Mesothelial cell of epicardium (in vitro differentiated cells): ENCODE results near the gene PLCB4. TPM values are rescaled to one million over a fixed set of nuclear protein-coding genes. Genes with fewer than 3 reads are reported as not detected.

Experiments
- DNase-seq, 2 experiments: peaks; one replicate each; pipeline ENCODE4 v3.0.0; 2021; ENCODE audit warnings: low spot score in 2 of 2; ENCODE audit not compliant: unreplicated experiment in 2 of 2
- H3K27ac Mint-ChIP-seq: 2 replicates; pipeline ENCODE4 v1.8.0; 2021; ENCODE audit warnings: mixed read lengths
- H3K27me3 Mint-ChIP-seq: 2 replicates; pipeline ENCODE4 v1.8.0; 2021; ENCODE audit warnings: low read depth, mixed read lengths
- H3K36me3 Mint-ChIP-seq: 2 replicates; pipeline ENCODE4 v1.8.0; 2021; ENCODE audit warnings: mixed read lengths
- H3K4me1 Mint-ChIP-seq: 2 replicates; pipeline ENCODE4 v1.8.0; 2021; ENCODE audit warnings: mixed read lengths
- H3K4me3 Mint-ChIP-seq: 2 replicates; pipeline ENCODE4 v1.8.0; 2021; ENCODE audit warnings: mild to moderate bottlenecking, moderate library complexity, mixed read lengths
- H3K9me3 Mint-ChIP-seq: 2 replicates; pipeline ENCODE4 v1.8.0; 2021; ENCODE audit warnings: mixed read lengths
- total RNA-seq: library from RNA; stranded (reverse); gene quantifications from 3 replicates; pipeline ENCODE4 v1.2.1, GENCODE V29; 2021
- TF ChIP-seq, protein P1 (sequence below): fragments of 200-600 bp; sonication (generic); IDR thresholded peaks from one replicate; pipeline ENCODE4 v1.5.0; 2021; ENCODE audit warnings: antibody characterized with exemption; ENCODE audit not compliant: unreplicated experiment

The PLCB4 gene
- total RNA-seq, 1 donor from 2014 or later = 14.0 TPM

DNA sequence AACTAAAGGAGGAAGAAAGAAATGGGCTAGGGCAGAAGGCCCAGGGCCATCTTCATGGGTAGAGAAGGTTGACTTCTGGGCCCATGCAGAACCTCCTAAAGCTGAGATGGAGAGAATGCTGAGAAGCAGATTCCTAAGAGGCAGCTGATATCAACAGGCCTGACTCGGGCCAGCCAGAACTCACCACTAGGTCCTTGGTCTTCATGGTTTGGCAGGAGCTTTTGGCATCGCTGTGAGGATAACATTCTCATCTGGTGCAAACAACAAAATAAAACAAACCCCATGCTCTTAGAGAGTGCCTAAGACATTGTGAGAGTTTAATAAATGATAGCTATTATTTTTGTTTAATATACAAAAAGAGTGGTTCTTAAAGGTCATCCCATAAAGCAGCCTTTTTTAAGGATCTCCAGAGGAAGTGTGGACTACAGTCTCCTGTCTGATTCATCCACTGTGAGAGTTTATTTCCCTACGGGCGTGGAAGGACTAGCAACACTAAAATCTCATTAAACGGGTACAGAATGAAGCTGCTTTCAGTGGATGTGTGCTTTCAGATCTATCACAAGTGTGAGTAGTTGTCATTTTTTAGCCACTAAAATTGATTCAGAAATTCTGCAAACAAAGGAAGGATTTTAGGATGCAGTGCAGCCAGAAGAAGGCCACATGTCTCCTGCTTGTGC is 160.0 kb downstream of the PLCB4 start:
- Mint-ChIP-seq H3K4me1 (peaks cover 4% of the 10 kb centered on the region), H3K27me3 (no peaks in the 10 kb centered on the region), H3K27ac (no peak overlapping the region), H3K36me3 (no peaks in the 10 kb centered on the region), H3K9me3 (no peaks in the 10 kb centered on the region), H3K4me3 (no peak overlapping the region)
- TF ChIP-seq, protein P1, sequence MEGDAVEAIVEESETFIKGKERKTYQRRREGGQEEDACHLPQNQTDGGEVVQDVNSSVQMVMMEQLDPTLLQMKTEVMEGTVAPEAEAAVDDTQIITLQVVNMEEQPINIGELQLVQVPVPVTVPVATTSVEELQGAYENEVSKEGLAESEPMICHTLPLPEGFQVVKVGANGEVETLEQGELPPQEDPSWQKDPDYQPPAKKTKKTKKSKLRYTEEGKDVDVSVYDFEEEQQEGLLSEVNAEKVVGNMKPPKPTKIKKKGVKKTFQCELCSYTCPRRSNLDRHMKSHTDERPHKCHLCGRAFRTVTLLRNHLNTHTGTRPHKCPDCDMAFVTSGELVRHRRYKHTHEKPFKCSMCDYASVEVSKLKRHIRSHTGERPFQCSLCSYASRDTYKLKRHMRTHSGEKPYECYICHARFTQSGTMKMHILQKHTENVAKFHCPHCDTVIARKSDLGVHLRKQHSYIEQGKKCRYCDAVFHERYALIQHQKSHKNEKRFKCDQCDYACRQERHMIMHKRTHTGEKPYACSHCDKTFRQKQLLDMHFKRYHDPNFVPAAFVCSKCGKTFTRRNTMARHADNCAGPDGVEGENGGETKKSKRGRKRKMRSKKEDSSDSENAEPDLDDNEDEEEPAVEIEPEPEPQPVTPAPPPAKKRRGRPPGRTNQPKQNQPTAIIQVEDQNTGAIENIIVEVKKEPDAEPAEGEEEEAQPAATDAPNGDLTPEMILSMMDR = no peak
- DNase-seq = no peak

GRCh38 chr20:9230406-9230805 is 161.5 kb downstream of the PLCB4 start:
- Mint-ChIP-seq H3K4me1 (peaks cover 4% of the 10 kb centered on the region), H3K36me3 (no peaks in the 10 kb centered on the region), H3K9me3 (no peaks in the 10 kb centered on the region), H3K4me3 (no peak overlapping the region), H3K27me3 (no peaks in the 10 kb centered on the region), H3K27ac (no peak overlapping the region)
- DNase-seq = no peak
- TF ChIP-seq, protein P1 = no peak

GRCh38 chr20:9233804-9234203 is 164.9 kb downstream of the PLCB4 start:
- H3K4me3 Mint-ChIP-seq = no peak overlapping the region
- TF ChIP-seq, protein P1 = no peak
- peaks cover 6% of the 10 kb centered on the region for H3K36me3 Mint-ChIP-seq
- H3K27me3 Mint-ChIP-seq = no peaks in the 10 kb centered on the region
- DNase-seq = no peak
- H3K4me1 Mint-ChIP-seq = no peaks in the 10 kb centered on the region
- H3K27ac Mint-ChIP-seq = no peak overlapping the region
- peaks cover 6% of the 10 kb centered on the region for H3K9me3 Mint-ChIP-seq

DNA sequence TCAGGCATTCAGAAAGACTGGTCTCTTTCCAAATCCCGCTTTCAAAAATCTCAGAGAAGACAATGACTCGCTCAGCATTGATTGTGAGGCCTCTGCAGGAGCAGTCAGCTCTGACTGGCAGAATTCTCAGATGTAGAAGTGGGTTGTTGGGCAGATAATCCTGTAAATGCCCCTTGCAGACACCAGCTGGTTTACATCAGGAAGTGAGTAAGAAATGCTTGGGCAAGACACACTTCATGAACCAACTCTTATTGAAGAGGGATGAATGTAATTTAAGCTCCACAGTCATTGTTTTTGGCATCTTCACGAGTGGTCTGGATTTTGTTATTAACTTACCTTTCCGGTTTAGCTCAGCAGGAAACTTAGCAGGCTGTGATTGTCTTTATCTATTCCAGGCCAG is 166.6 kb downstream of the PLCB4 start:
- H3K27me3 Mint-ChIP-seq = no peaks in the 10 kb centered on the region
- TF ChIP-seq, protein P1 = no peak
- no peak overlapping the region for H3K4me3 Mint-ChIP-seq
- peaks cover 2% of the 10 kb centered on the region for H3K4me1 Mint-ChIP-seq
- H3K36me3 Mint-ChIP-seq = peaks cover 6% of the 10 kb centered on the region
- no peak for DNase-seq
- peaks cover 6% of the 10 kb centered on the region for H3K9me3 Mint-ChIP-seq
- H3K27ac Mint-ChIP-seq = no peak overlapping the region

DNA sequence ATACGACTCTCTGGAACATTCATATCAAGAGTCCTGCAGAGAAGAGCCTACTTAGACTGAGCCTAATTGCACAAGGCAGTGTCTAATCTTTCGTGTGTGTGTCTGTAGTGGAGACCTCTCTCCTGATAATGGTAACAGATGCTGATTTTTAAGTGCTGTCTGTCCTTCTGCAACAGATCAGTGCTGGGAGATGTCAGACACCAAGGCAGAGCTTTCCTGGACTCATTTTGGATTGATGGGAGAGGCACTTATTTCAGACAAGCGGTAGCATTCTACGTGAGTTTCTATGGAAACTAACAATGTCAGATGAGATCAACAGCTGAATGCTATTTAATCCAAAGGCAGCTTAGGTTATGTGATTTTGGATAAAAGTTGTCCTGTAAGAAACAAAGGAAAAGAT is 167.6 kb downstream of the PLCB4 start:
- Mint-ChIP-seq H3K27ac (no peak overlapping the region), H3K36me3 (peaks cover 6% of the 10 kb centered on the region), H3K4me3 (no peak overlapping the region), H3K4me1 (peaks cover 2% of the 10 kb centered on the region), H3K27me3 (no peaks in the 10 kb centered on the region), H3K9me3 (peaks cover 6% of the 10 kb centered on the region)
- DNase-seq = no peak
- TF ChIP-seq, protein P1 = no peak
